Fibroblast of skin of left quadriceps (primary cell): ENCODE measurements around the gene ANXA6.
A peak's percentile ranks its signal among the peaks of the same experiment; 100 is the strongest.
"Not testable (repeated sequence)": the region's sequence is repeated elsewhere in the genome, so short reads cannot be mapped to it uniquely, and the experiment has no call there.

ENCODE experiments used
- DNase-seq, 2 experiments: peaks; one replicate each; pipeline ENCODE4 v3.0.0-alpha.2; 2013; ENCODE audit warnings: low read depth in 2 of 2

The ANXA6 gene

GRCh38 chr5:151181818-151182523, 24.4 kb upstream of the ANXA6 start:
- no peak for DNase-seq

GRCh38 chr5:151180291-151180690, 22.7 kb upstream of the ANXA6 start:
- DNase-seq = no peak

GRCh38 chr5:151179489-151179840, 21.9 kb upstream of the ANXA6 start:
- DNase-seq = no peak

GRCh38 chr5:151178777-151179488, 21.4 kb upstream of the ANXA6 start:
- DNase-seq = no peak

GRCh38 chr5:151178372-151178771, 20.8 kb upstream of the ANXA6 start:
- DNase-seq = no peak

- DNase-seq = not testable (repeated sequence)
These were observed 18.7 kb upstream of the ANXA6 start for GRCh38 chr5:151176268-151176667.

GRCh38 chr5:151174612-151175101, 17.1 kb upstream of the ANXA6 start:
- no peak for DNase-seq

- no peak for DNase-seq
These were observed 16.4 kb upstream of the ANXA6 start for GRCh38 chr5:151173711-151174611.

- no peak for DNase-seq
These were observed 13.9 kb upstream of the ANXA6 start for GRCh38 chr5:151171529-151171928.

GRCh38 chr5:151168602-151169344, 11.2 kb upstream of the ANXA6 start:
- DNase-seq = no peak

- DNase-seq = no peak
These were observed 9.4 kb upstream of the ANXA6 start for GRCh38 chr5:151167022-151167421.

- peak; percentile 47 to 49 for DNase-seq
These were observed 7.3 kb upstream of the ANXA6 start for GRCh38 chr5:151164687-151165392.

- DNase-seq = no peak
These were observed 5.2 kb upstream of the ANXA6 start for GRCh38 chr5:151162776-151163175.

- no peak for DNase-seq
These were observed 2.2 kb upstream of the ANXA6 start for GRCh38 chr5:151159649-151160373.

GRCh38 chr5:151158287-151158661, 695 bp upstream of the ANXA6 start:
- no peak for DNase-seq

- DNase-seq = peak in 1 of 2 experiments; percentile 34
These were observed 815 bp downstream of the ANXA6 start for GRCh38 chr5:151156507-151157420.

GRCh38 chr5:151155775-151156506, 1.6 kb downstream of the ANXA6 start:
- DNase-seq = no peak
